Measurements from ENCODE around the gene KSR1.

GRCh38 chr17:27558842-27559505 is 102.7 kb downstream of the KSR1 start:
- TF ChIP-seq POLR2AphosphoS5 (IDR thresholded peaks at IDR 0.05; ENCODE audit: low read depth, low read length) (no peak), JUN (IDR thresholded peaks at IDR 0.05; ENCODE audit: low read depth, low read length) (no peak)

All from H1 (cell line).